GM13977 (cell line): Measurements from ENCODE around the gene TMCC2.
"Not testable (repeated sequence)": the region's sequence is repeated elsewhere in the genome, so short reads cannot be mapped to it uniquely, and the experiment has no call there.

Source experiments
- DNase-seq: peaks from one replicate; pipeline ENCODE4 v3.0.0; 2012; ENCODE audit warnings: low spot score
- in situ Hi-C: fragments of 300-500 bp; cut with MboI; formaldehyde crosslinking; loops from one replicate; pipeline ENCODE4 v1.12.0; 2022; ENCODE audit warnings: low sequenced_read_pairs, low pct_unique_long_range_greater_than_20kb, mixed read lengths, inconsistent platforms; ENCODE audit not compliant: unreplicated experiment
- TF ChIP-seq, protein P1 (sequence below): IDR thresholded peaks from 2 replicates; pipeline ENCODE4 v1.5.1; 2012; ENCODE audit warnings: mild to moderate bottlenecking, control low read depth; ENCODE audit not compliant: insufficient read depth; ENCODE audit errors: extremely low read depth, missing control alignments

The TMCC2 gene

DNA sequence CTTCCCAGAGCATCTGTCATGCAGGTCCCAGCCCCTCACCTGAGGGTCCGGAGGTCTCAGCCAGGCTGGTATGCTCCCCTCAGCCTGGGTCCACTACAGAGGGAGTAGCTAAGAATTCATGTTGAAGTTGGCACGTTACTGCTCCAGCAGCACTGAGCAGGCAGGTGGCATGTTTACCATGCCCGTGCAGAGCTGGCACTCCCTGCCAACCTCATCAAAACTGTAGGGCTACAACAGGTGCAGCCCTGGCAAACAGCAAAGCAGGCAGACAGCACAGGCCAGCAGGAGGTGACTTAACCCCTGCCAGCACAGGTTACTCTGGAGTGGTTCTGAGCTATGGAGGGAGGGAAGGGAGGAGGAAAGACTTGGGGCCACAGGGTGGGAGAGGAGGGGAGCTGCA is 47.4 kb downstream of the TMCC2 start:
- TF ChIP-seq, protein P1, sequence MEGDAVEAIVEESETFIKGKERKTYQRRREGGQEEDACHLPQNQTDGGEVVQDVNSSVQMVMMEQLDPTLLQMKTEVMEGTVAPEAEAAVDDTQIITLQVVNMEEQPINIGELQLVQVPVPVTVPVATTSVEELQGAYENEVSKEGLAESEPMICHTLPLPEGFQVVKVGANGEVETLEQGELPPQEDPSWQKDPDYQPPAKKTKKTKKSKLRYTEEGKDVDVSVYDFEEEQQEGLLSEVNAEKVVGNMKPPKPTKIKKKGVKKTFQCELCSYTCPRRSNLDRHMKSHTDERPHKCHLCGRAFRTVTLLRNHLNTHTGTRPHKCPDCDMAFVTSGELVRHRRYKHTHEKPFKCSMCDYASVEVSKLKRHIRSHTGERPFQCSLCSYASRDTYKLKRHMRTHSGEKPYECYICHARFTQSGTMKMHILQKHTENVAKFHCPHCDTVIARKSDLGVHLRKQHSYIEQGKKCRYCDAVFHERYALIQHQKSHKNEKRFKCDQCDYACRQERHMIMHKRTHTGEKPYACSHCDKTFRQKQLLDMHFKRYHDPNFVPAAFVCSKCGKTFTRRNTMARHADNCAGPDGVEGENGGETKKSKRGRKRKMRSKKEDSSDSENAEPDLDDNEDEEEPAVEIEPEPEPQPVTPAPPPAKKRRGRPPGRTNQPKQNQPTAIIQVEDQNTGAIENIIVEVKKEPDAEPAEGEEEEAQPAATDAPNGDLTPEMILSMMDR: no peak
- no peak for DNase-seq
- in situ Hi-C loops: no loop called here

DNA sequence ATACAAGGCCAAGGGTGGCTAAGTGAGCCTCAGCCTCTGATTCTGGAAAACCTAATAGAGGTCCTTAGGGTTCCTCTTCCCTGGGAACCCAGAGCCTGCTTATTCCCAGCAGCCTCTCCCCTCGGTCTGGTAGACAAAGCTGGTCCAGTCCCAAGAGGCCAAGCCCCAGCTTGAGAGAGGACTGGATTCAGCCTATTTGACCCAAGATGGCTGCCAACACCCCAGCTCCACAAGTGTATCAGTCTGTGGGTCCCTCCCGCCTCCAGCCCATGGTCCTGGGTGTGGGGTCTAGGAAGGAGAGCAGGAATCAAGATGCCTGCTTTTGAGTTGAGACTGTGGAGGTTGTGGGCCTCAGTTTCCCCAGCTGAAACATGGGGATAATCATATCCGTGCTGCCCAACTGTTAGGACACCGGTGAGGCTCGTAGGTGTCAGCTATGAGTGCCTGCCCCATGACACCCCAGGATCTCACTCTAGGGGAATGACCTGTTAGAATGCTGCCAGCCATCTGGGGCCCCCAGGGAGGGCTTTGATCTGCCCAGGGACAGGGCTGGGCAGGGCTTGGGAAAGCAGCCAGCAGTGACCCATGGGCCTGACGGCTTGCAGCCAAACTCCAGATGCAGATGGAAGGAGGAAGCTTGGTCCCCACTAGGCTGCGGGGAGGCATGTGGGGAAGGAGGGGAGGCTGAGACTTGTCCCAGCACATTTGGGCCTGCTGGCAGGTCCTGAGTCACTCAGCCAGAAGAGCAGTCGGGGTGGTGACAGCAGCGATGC is 48.4 kb downstream of the TMCC2 start:
- TF ChIP-seq, protein P1: no peak
- in situ Hi-C loops: no loop called here
- no peak for DNase-seq

DNA sequence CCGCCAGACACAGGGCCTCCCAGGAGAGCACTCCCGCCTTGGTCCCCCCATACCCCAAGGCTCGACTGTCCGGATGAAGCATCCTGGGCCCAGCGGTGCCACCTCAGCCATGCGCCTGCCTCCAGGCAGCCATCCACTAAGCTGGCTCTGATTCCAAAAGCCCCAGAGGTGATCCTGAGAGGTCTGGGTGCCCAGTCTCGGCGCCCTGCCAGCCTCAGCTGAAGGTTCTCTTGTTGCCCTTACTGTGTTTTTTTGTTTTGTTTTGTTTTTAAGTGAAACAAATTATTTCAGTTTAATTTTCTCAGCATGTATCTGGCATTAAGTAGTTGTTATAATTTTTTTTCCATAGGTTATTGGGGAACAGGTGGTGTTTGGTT is 48.9 kb downstream of the TMCC2 start:
- TF ChIP-seq, protein P1: no peak
- in situ Hi-C loops: no loop called here
- DNase-seq: no peak

DNA sequence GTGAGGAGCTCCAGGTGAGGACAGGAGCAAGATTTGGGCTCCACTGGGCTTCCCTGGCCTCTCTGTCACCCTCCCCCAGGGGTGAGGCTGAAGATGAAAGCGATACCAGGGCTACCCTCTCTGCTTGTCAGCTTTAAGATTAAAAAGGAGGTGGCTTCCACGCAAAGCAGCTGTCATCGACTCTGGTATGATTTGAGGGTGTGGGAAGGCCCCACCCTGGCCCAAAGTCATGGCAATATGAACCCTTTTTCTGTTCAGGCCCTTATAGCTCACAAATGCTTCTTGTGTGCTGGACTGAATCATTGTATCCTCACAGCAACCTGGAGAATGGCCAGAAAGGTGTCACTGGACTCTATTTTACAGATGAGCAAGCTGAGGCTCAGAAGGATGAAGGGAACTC is 52.2 kb downstream of the TMCC2 start:
- DNase-seq: no peak
- TF ChIP-seq, protein P1: no peak
- in situ Hi-C loops: loop anchor here (5.0 kb wide), 1 partner anchor 42 kb away; the partner anchor contains the start of gene NUAK2

DNA sequence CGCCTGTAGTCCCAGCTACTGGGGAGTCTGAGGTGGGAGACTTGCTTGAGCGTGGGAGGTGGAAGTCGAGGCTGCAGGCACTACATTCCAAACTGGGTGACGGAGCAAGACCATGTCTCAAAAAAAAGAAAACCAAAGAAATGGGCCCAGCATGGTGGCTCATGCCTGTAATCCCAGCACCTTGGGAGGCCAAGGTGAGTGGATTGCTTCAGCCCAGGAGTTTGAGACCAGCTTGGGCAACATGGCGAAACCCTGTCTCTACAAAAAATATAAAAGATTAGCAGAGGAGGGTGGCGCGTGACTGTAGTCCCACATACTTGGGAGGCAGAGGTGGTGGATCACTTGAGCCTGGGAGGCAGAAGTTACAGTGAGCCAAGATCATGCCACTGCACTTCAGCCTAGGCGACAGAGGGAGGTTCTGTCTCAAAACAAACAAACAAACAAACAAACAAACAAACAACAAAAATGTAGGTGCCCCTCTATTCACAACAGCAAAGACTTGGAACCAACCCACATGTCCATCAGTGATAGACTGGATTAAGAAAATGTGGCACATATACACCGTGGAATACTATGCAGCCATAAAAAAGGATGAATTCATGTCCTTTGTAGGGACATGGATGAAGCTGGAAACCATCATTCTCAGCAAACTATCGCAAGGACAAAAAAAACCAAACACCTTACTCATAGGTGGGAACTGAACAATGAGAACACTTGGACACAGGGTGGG is 53.1 kb downstream of the TMCC2 start:
- in situ Hi-C loops: loop anchor here (5.0 kb wide), 1 partner anchor 41 kb away; the partner anchor contains the start of gene NUAK2
- not testable (repeated sequence) for DNase-seq

DNA sequence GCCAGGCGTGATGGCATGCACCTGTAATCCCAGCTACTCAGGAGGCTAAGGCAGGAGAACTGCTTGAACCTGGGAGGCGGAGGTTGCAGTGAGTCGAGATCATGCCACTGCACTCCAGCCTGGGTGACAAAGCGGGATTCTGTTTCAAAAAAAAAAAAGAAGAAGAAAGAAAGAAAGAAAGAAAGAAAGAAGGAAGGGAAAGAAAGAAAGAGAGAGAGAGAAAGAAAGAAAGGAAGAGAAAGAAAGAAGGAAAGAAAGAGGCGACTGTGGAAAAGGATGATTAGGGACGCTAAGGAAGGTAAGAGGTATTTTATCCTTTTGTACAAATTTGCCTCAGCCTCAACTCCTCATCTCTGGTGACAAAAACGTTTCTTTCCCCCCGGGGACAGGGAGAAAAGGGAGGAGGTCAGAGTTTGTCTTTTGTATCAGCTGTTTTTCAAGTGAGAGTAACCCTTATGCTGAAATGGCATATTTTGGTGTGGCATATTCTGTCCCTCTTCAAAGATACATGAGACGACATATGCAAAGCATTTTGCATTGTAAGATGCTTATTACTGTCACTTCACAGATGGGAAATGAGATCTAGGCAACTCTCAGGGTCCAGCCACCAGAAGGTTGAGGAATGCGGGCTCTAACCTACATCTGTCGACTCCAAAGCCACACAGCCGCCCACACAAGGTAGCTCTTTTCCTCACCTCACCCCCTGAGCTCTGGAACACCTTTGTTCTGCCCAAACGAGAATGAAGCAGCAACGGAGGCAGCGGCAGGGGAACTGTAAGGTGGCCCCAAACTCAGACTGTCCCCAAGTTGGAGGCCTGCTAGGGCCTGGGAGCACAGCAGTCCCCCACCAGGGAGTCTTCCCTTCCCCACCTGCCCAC is 55.8 kb downstream of the TMCC2 start:
- TF ChIP-seq, protein P1: no peak
- in situ Hi-C loops: loop anchor here (5.0 kb wide), 1 partner anchor 39 kb away; the partner anchor contains the start of gene NUAK2
- no peak for DNase-seq
